GM12878 (cell line): ENCODE measurements around the gene SLC24A4.

Source experiments
- CHD4 ChIP-seq: fragments of 200-600 bp; sonication (generic); IDR thresholded peaks from 2 replicates; pipeline ENCODE4 v1.6.1; 2016; ENCODE audit warnings: mild to moderate bottlenecking
- EP300 ChIP-seq, 2 experiments: fragments of 150-350 bp in 1 of 2; IDR thresholded peaks; 2 replicates each; pipeline ENCODE4 v1.6.1; 2011 to 2012; ENCODE audit warnings: low read depth in 2 of 2, low read length in 2 of 2, borderline replicate concordance in 1 of 2, improper control_type of control experiment in 1 of 2, inconsistent platforms in 1 of 2; ENCODE audit not compliant: control insufficient read depth in 1 of 2
- EZH2 ChIP-seq: IDR thresholded peaks from 2 replicates; pipeline ENCODE4 v1.6.1; 2012; ENCODE audit warnings: low read depth, mild to moderate bottlenecking, control low read depth, inconsistent platforms, low read length, borderline replicate concordance; ENCODE audit not compliant: control insufficient read depth
- GABPA ChIP-seq: IDR thresholded peaks from 2 replicates; pipeline ENCODE4 v1.6.1; 2014; ENCODE audit warnings: antibody characterized with exemption, low read depth, mild to moderate bottlenecking, inconsistent platforms
- MYC ChIP-seq: IDR thresholded peaks from 2 replicates; pipeline ENCODE4 v1.6.1; 2011; ENCODE audit warnings: mild to moderate bottlenecking, low read length, moderate library complexity, inconsistent platforms; ENCODE audit not compliant: insufficient read depth, insufficient replicate concordance, insufficient read length, severe bottlenecking
- NBN ChIP-seq: fragments of 450-650 bp; IDR thresholded peaks from 2 replicates; pipeline ENCODE4 v1.6.1; 2016
- POLR2A ChIP-seq: IDR thresholded peaks from 2 replicates; pipeline ENCODE4 v1.6.1; 2011; ENCODE audit warnings: low read depth, mild to moderate bottlenecking, low read length
- RELA ChIP-seq: fragments of 450-650 bp; IDR thresholded peaks from 2 replicates; pipeline ENCODE4 v1.8.0; 2014; ENCODE audit warnings: borderline replicate concordance; ENCODE audit not compliant: partially characterized antibody
- SREBF2 ChIP-seq: IDR thresholded peaks from 2 replicates; pipeline ENCODE4 v1.6.1; 2012; ENCODE audit warnings: mild to moderate bottlenecking, low read length
- TARDBP ChIP-seq: IDR thresholded peaks from 2 replicates; pipeline ENCODE4 v1.6.1; 2016; ENCODE audit warnings: borderline replicate concordance
- WRNIP1 ChIP-seq: IDR thresholded peaks from 2 replicates; pipeline ENCODE4 v1.6.1; 2011; ENCODE audit warnings: low read depth, low read length, improper control_type of control experiment, borderline replicate concordance

- no peak for TF ChIP-seq MYC
- TF ChIP-seq RELA, result no peak
- no peak for TF ChIP-seq POLR2A
- TF ChIP-seq TARDBP, result no peak
- TF ChIP-seq CHD4, result no peak
- no peak for TF ChIP-seq WRNIP1
- TF ChIP-seq EP300 (IDR thresholded peaks at IDR 0.05; ENCODE audit: borderline replicate concordance in 1 of 2, control insufficient read depth in 1 of 2, low read depth in 2 of 2, low read length in 2 of 2), result no peak
- TF ChIP-seq SREBF2, result no peak
- TF ChIP-seq EZH2, result no peak
- no peak for TF ChIP-seq NBN
- no peak for TF ChIP-seq GABPA
Observed at GRCh38 chr14:92387578-92387977, 64.6 kb downstream of the SLC24A4 start.
